HepG2 (cell line): ENCODE data around the gene LMTK2.
"Not testable (repeated sequence)": the region's sequence is repeated elsewhere in the genome, so short reads cannot be mapped to it uniquely, and the experiment has no call there.

Experiments used
- TGIF2 ChIP-seq: IDR thresholded peaks from 2 replicates; pipeline ENCODE4 v1.6.1; 2016; ENCODE audit warnings: control low read depth, missing compliant biosample characterization
- ZNF720 ChIP-seq: sonication (generic); formaldehyde crosslinking; IDR thresholded peaks from 2 replicates; pipeline ENCODE4 v1.4.0; 2020; ENCODE audit warnings: missing genetic modification reagents

GRCh38 chr7:98121388-98121787 lies 14.7 kb downstream of the LMTK2 start:
- not testable (repeated sequence) for TF ChIP-seq TGIF2, ZNF720 (CRISPR knock-in tag)
